Endothelial cell of umbilical vein (primary cell): ENCODE results near the gene C17orf50.

ENCODE experiments used
- CTCF ChIP-seq, 2 donors: IDR thresholded peaks; 1 replicate in 1 of 2; 2 replicates in 1 of 2; pipeline ENCODE4 v1.5.1; 2011; ENCODE audit warnings: low read length in 2 of 2, mild to moderate bottlenecking in 2 of 2, moderate library complexity in 2 of 2, control low read depth in 1 of 2, inconsistent platforms in 1 of 2, low read depth in 1 of 2; ENCODE audit not compliant: insufficient read depth in 1 of 2; ENCODE audit errors: extremely low read depth in 1 of 2
- EZH2 ChIP-seq: IDR thresholded peaks from 2 replicates; pipeline ENCODE4 v1.6.1; 2012; ENCODE audit warnings: borderline replicate concordance, low read depth, mild to moderate bottlenecking, moderate library complexity, low read length, inconsistent platforms; ENCODE audit not compliant: severe bottlenecking
- JUN ChIP-seq: IDR thresholded peaks from 2 replicates; pipeline ENCODE4 v1.6.1; 2011; ENCODE audit warnings: borderline replicate concordance, low read depth; ENCODE audit not compliant: insufficient read length, insufficient read depth
- MYC ChIP-seq: IDR thresholded peaks from one replicate; pipeline ENCODE4 v1.6.1; 2011; ENCODE audit warnings: mild to moderate bottlenecking, low read depth, low read length
- POLR2A ChIP-seq: IDR thresholded peaks from 2 replicates; pipeline ENCODE4 v1.6.1; 2012; ENCODE audit warnings: low read depth, mild to moderate bottlenecking, control low read depth, low read length
- POLR2AphosphoS5 ChIP-seq: IDR thresholded peaks from 2 replicates; pipeline ENCODE4 v1.6.1; 2012; ENCODE audit warnings: low read depth, mild to moderate bottlenecking, control low read depth, low read length, moderate library complexity; ENCODE audit not compliant: insufficient read depth
- TF ChIP-seq, protein P1 (sequence below): IDR thresholded peaks from 2 replicates; pipeline ENCODE4 v1.6.1; 2011; ENCODE audit not compliant: insufficient read depth, insufficient read length

- no peak for TF ChIP-seq POLR2A
- TF ChIP-seq CTCF (IDR thresholded peaks at IDR 0.05; ENCODE audit: extremely low read depth in 1 of 2, insufficient read depth in 1 of 2, low read depth in 1 of 2, low read length in 2 of 2): no peak
- no peak for TF ChIP-seq POLR2AphosphoS5
- TF ChIP-seq, protein P1, sequence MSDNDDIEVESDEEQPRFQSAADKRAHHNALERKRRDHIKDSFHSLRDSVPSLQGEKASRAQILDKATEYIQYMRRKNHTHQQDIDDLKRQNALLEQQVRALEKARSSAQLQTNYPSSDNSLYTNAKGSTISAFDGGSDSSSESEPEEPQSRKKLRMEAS: no peak
- no peak for TF ChIP-seq EZH2
- no peak for TF ChIP-seq JUN
- no peak for TF ChIP-seq MYC
Measured at GRCh38 chr17:35799942-35800341, 39.3 kb downstream of the C17orf50 start.
